Measurements from ENCODE around the gene TRIM69.
A peak's percentile ranks its signal among the peaks of the same experiment; 100 is the strongest.
"Not testable (repeated sequence)": the region's sequence is repeated elsewhere in the genome, so short reads cannot be mapped to it uniquely, and the experiment has no call there.

Gene TRIM69

GRCh38 chr15:44728576-44729407 lies 7.5 kb upstream of the TRIM69 start:
- Histone ChIP-seq H3K27ac (ENCODE audit: low read depth, low read length) (peak overlapping the region; percentile 92), H3K4me3 (ENCODE audit: low read depth in 1 of 2, low read length in 2 of 2) (peak overlapping the region; percentile 84 to 88), H3K36me3 (ENCODE audit: insufficient read depth, low read length) (peaks cover 11% of the 10 kb centered on the region), H3K4me1 (ENCODE audit: insufficient read depth, low read length) (peaks cover 21% of the 10 kb centered on the region), H3K9me3 (ENCODE audit: low read length) (no peaks in the 10 kb centered on the region), H3K27me3 (ENCODE audit: control insufficient read depth in 1 of 2, insufficient read depth in 2 of 2, low read length in 2 of 2) (no peaks in the 10 kb centered on the region), H3K9ac (ENCODE audit: low read length) (peak overlapping the region; percentile 98)

GRCh38 chr15:44729408-44730127 lies 6.8 kb upstream of the TRIM69 start:
- H3K4me1 ChIP-seq (ENCODE audit: insufficient read depth, low read length): peaks cover 21% of the 10 kb centered on the region

GRCh38 chr15:44734839-44735481 lies 1.4 kb upstream of the TRIM69 start:
- Histone ChIP-seq H3K9ac (ENCODE audit: low read length) (no peak overlapping the region), H3K9me3 (ENCODE audit: low read length) (no peaks in the 10 kb centered on the region), H3K27ac (ENCODE audit: low read depth, low read length) (no peak overlapping the region), H3K36me3 (ENCODE audit: insufficient read depth, low read length) (peaks cover 11% of the 10 kb centered on the region), H3K27me3 (ENCODE audit: control insufficient read depth in 1 of 2, insufficient read depth in 2 of 2, low read length in 2 of 2) (no peaks in the 10 kb centered on the region), H3K4me1 (ENCODE audit: insufficient read depth, low read length) (peaks cover 19% of the 10 kb centered on the region), H3K4me3 (ENCODE audit: low read depth in 1 of 2, low read length in 2 of 2) (peak overlapping the region in 1 of 2 donors; percentile 28)

More at GRCh38 chr15:44729408-44730127, 6.8 kb upstream of the TRIM69 start:
- H3K27ac ChIP-seq (ENCODE audit: low read depth, low read length): peak overlapping the region; percentile 92
- H3K9ac ChIP-seq (ENCODE audit: low read length): peak overlapping the region; percentile 98
- H3K27me3 ChIP-seq (ENCODE audit: control insufficient read depth in 1 of 2, insufficient read depth in 2 of 2, low read length in 2 of 2): no peaks in the 10 kb centered on the region
- no peaks in the 10 kb centered on the region for H3K9me3 ChIP-seq (ENCODE audit: low read length)
- H3K36me3 ChIP-seq (ENCODE audit: insufficient read depth, low read length): peaks cover 11% of the 10 kb centered on the region
- H3K4me3 ChIP-seq (ENCODE audit: low read depth in 1 of 2, low read length in 2 of 2): peak overlapping the region; percentile 84 to 88

DNA sequence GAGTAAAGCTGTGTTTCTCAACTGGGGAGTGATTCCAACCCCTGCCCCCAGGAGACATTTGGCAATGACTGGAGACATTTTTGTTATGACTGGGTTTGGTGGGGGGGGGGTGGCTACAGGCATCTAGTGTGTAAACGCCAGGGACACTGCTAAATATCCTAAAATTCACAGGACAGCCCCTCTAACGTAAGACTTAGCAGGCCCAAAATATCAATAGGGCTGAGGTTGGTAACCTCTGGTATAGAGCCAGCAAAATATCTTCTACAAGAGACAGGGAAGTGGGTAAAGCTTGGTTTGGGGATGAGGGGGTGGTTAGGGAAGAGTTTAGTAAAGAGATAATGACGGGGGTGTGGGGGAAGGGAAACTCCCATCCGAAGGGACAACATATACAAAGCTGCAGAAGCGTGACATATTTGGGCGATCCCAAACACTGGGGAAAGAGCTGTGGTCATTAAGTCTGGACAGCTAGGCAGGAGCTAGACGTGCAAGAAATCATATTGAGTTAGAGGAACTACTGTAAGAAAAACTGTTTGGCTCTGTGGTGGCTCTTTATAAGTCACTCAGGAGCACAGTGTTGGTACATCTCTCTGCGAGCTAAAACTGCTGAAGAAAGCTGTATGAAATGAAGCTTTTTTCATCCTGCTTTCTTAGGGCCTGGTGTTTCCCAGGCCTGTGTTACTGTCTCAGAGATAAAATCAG lies 697 bp upstream of the TRIM69 start:
- Histone ChIP-seq H3K9me3 (ENCODE audit: low read length) (no peaks in the 10 kb centered on the region), H3K27ac (ENCODE audit: low read depth, low read length) (no peak overlapping the region), H3K4me3 (ENCODE audit: low read depth in 1 of 2, low read length in 2 of 2) (peak overlapping the region in 1 of 2 donors; percentile 28), H3K9ac (ENCODE audit: low read length) (no peak overlapping the region), H3K36me3 (ENCODE audit: insufficient read depth, low read length) (peaks cover 11% of the 10 kb centered on the region), H3K27me3 (ENCODE audit: control insufficient read depth in 1 of 2, insufficient read depth in 2 of 2, low read length in 2 of 2) (no peaks in the 10 kb centered on the region), H3K4me1 (ENCODE audit: insufficient read depth, low read length) (peaks cover 16% of the 10 kb centered on the region)

- Histone ChIP-seq H3K27ac (ENCODE audit: low read depth, low read length) (no peak overlapping the region), H3K4me3 (ENCODE audit: low read depth in 1 of 2, low read length in 2 of 2) (no peak overlapping the region), H3K4me1 (ENCODE audit: insufficient read depth, low read length) (peaks cover 14% of the 10 kb centered on the region), H3K27me3 (ENCODE audit: control insufficient read depth in 1 of 2, insufficient read depth in 2 of 2, low read length in 2 of 2) (no peaks in the 10 kb centered on the region), H3K9me3 (ENCODE audit: low read length) (no peaks in the 10 kb centered on the region), H3K36me3 (ENCODE audit: insufficient read depth, low read length) (no peaks in the 10 kb centered on the region), H3K9ac (ENCODE audit: low read length) (no peak overlapping the region)
Observed at GRCh38 chr15:44738340-44738984, 2.1 kb downstream of the TRIM69 start.

DNA sequence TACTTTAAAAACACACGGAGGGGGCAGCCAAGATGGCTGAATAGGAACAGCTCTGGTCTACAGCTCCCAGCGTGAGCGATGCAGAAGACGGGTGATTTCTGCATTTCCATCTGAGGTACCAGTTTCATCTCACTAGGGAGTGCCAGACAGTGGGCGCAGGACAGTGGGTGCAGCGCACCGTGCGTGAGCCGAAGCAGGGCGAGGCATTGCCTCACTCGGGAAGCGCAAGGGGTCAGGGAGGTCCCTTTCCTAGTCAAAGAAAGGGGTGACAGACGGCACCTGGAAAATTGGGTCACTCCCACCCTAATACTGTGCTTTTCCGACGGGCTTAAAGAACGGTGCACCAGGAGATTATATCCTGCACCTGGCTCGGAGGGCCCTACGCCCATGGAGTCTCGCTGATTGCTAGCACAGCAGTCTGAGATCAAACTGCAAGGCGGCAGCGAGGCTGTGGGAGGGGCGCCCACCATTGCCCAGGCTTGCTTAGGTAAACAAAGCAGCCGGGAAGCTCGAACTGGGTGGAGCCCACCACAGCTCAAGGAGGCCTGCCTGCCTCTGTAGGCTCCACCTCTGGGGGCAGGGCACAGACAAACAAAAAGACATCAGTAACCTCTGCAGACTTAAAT lies 3.0 kb downstream of the TRIM69 start:
- not testable (repeated sequence) for H3K27me3 ChIP-seq (ENCODE audit: control insufficient read depth in 1 of 2, insufficient read depth in 2 of 2, low read length in 2 of 2); H3K36me3 ChIP-seq (ENCODE audit: insufficient read depth, low read length); H3K27ac ChIP-seq (ENCODE audit: low read depth, low read length); H3K9ac ChIP-seq (ENCODE audit: low read length); H3K9me3 ChIP-seq (ENCODE audit: low read length); H3K4me3 ChIP-seq (ENCODE audit: low read depth in 1 of 2, low read length in 2 of 2)
- H3K4me1 ChIP-seq (ENCODE audit: insufficient read depth, low read length): peaks cover 14% of the 10 kb centered on the region

- H3K4me3 ChIP-seq (ENCODE audit: low read depth in 1 of 2, low read length in 2 of 2); H3K27me3 ChIP-seq (ENCODE audit: control insufficient read depth in 1 of 2, insufficient read depth in 2 of 2, low read length in 2 of 2); H3K9me3 ChIP-seq (ENCODE audit: low read length); H3K4me1 ChIP-seq (ENCODE audit: insufficient read depth, low read length); H3K36me3 ChIP-seq (ENCODE audit: insufficient read depth, low read length); H3K27ac ChIP-seq (ENCODE audit: low read depth, low read length); H3K9ac ChIP-seq (ENCODE audit: low read length): not testable (repeated sequence)
Observed at GRCh38 chr15:44743454-44743853, 7.1 kb downstream of the TRIM69 start.

DNA sequence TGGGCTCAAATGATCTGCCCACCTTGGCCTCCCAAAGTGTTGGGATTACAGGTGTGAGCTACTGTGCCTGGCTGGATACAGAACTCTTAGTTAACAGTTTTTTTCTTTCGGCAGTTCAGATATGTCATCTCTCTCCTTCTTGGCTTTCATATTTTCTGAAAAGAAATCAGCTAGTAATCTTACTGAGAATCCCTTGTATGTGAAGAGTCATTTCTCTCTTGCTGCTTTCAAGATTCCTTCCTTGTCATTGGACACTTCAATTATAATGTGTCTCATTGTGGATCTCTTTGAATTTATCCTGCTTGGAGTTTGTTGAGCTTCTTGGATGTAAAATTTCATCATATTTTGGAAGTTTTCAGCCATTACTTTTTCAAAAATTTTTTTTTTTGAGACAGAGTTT lies 17.0 kb downstream of the TRIM69 start:
- no peaks in the 10 kb centered on the region for H3K36me3 ChIP-seq (ENCODE audit: insufficient read depth, low read length)
- no peaks in the 10 kb centered on the region for H3K9me3 ChIP-seq (ENCODE audit: low read length)
- no peak overlapping the region for H3K9ac ChIP-seq (ENCODE audit: low read length)
- no peaks in the 10 kb centered on the region for H3K4me1 ChIP-seq (ENCODE audit: insufficient read depth, low read length)
- no peak overlapping the region for H3K4me3 ChIP-seq (ENCODE audit: low read depth in 1 of 2, low read length in 2 of 2)
- H3K27ac ChIP-seq (ENCODE audit: low read depth, low read length): no peak overlapping the region
- no peaks in the 10 kb centered on the region for H3K27me3 ChIP-seq (ENCODE audit: control insufficient read depth in 1 of 2, insufficient read depth in 2 of 2, low read length in 2 of 2)

- Histone ChIP-seq H3K27me3 (ENCODE audit: control insufficient read depth in 1 of 2, insufficient read depth in 2 of 2, low read length in 2 of 2) (no peaks in the 10 kb centered on the region), H3K9ac (ENCODE audit: low read length) (no peak overlapping the region), H3K36me3 (ENCODE audit: insufficient read depth, low read length) (no peaks in the 10 kb centered on the region), H3K4me3 (ENCODE audit: low read depth in 1 of 2, low read length in 2 of 2) (no peak overlapping the region), H3K4me1 (ENCODE audit: insufficient read depth, low read length) (no peaks in the 10 kb centered on the region), H3K27ac (ENCODE audit: low read depth, low read length) (no peak overlapping the region), H3K9me3 (ENCODE audit: low read length) (no peaks in the 10 kb centered on the region)
Observed at GRCh38 chr15:44763187-44763586, 26.9 kb downstream of the TRIM69 start.

DNA sequence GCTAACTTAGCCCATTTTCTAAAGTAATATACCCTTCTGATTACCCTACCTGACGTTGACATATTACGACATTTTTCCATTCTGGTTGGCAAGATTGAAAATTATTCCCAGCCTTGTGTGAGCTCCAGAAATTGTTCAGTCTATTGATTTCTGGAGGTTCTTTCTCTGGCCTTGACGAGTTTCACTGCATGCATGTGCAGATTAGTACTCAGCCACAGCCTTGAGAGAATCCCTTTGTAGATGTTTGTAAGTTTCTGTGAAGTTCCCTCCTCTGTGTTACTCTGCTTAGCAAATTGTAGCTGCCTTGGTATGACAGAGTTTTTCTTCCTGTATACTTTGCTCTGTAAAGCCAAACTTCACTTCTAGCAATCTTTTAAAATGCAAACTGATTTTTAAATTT lies 27.5 kb downstream of the TRIM69 start:
- Histone ChIP-seq H3K27ac (ENCODE audit: low read depth, low read length) (no peak overlapping the region), H3K9ac (ENCODE audit: low read length) (no peak overlapping the region), H3K4me1 (ENCODE audit: insufficient read depth, low read length) (no peaks in the 10 kb centered on the region), H3K27me3 (ENCODE audit: control insufficient read depth in 1 of 2, insufficient read depth in 2 of 2, low read length in 2 of 2) (no peaks in the 10 kb centered on the region), H3K9me3 (ENCODE audit: low read length) (no peaks in the 10 kb centered on the region), H3K4me3 (ENCODE audit: low read depth in 1 of 2, low read length in 2 of 2) (no peak overlapping the region), H3K36me3 (ENCODE audit: insufficient read depth, low read length) (no peaks in the 10 kb centered on the region)
